ENCODE results near the gene ABCB8.

The ABCB8 gene

DNA sequence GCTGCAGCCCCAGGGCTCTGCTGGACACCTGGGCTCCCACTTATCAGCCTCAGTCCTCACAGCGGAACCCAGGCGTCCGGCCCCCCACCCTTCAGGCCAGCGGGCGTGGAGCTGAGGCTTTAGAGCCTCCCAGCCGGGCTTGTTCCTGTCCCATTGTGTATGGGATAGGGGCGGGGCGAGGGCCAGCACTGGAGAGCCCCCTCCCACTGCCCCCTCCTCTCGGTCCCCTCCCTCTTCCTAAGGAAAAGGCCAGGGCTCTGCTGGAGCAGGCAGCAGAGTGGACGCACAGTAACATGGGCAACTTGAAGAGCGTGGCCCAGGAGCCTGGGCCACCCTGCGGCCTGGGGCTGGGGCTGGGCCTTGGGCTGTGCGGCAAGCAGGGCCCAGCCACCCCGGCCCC lies 34.7 kb upstream of the ABCB8 start:
- TF ChIP-seq ZNF274 (IDR thresholded peaks at IDR 0.05; ENCODE audit: low read depth, low read length): no peak
- no peak overlapping the region for H3K4me3 ChIP-seq (ENCODE audit: low read length)

DNA sequence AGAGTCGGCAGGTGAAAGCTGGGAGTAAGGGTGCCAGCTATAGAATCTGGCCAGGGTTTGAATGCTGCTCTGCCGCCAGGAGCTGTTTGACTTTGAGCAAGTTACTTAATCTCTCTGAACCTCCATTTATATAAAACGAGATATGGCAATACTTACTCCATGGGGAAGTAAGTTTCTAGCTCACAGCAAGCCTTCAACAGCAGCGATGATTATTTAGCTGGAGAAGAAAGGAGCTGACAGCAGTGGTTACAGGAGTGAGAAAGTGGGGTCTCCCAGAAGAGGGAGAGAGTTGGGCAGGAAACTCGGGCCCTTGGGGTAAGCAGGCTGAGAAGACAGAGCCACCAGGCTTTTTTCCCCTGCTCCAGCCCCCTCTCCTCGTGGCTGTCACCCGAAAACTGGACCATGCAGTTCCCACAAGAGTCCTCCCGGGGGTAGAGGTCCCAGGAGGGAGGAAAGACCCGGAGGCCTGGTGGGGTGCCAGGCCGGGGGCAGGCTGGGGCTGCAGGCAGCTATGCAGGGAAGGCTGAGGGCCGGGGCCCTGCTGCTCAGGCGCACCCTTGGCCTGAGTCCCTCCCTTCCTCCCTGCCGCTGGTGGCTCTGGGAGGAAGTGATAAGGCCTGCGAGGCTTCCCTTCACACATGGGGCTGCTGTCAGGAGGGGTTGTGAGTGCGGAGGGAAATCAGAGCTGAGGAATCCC lies 34.0 kb upstream of the ABCB8 start:
- TF ChIP-seq ZNF274 (IDR thresholded peaks at IDR 0.05; ENCODE audit: low read depth, low read length): no peak
- no peak overlapping the region for H3K4me3 ChIP-seq (ENCODE audit: low read length)

DNA sequence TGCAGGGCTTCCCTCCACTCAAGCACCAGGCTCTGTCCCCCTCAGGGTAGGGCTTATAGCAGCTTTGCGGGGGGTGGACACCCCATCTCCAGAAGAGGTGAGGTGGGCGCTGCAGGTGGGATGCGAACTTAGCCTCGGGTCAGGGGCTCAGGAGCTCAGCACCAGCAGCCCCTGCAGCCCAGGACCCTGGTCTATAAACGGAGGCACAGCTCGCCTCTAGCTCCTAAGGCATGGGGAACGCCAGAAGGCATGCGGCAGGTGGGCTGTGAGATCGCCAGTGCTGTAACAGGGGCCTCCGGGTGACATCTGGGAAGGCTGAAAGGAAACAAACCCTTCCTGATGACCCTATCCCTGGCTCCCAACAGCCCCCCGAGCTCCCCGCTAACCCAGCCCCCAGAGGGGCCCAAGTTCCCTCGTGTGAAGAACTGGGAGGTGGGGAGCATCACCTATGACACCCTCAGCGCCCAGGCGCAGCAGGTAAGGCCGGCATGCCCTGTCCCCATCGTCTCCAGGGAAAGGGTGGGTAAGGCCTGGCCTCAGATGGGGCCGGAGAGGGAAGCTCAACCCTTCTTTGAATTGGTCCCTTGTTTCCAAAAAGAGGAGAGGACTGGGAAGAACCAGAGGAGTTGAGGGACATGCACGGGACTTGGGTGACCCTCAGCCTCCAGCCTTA lies 33.3 kb upstream of the ABCB8 start:
- TF ChIP-seq ZNF274 (IDR thresholded peaks at IDR 0.05; ENCODE audit: low read depth, low read length): no peak
- no peak overlapping the region for H3K4me3 ChIP-seq (ENCODE audit: low read length)

GRCh38 chr7:150996376-150997074 lies 31.7 kb upstream of the ABCB8 start:
- no peak overlapping the region for H3K4me3 ChIP-seq (ENCODE audit: low read length)
- no peak for TF ChIP-seq ZNF274 (IDR thresholded peaks at IDR 0.05; ENCODE audit: low read depth, low read length)

DNA sequence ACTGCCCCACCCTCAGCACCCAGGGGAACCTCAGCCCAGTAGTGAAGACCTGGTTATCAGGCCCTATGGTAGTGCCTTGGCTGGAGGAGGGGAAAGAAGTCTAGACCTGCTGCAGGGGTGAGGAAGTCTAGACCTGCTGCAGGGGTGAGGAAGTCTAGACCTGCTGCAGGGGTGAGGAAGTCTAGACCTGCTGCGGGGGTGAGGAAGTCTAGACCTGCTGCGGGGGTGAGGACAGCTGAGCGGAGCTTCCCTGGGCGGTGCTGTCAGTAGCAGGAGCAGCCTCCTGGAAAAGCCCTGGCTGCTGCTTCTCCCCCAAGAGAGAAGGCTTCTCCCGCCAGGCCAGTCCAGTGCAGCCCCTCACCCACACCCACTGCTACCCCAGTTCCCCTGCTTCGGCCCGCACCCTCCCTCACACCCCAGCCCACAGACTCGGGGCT lies 31.2 kb upstream of the ABCB8 start:
- TF ChIP-seq ZNF274 (IDR thresholded peaks at IDR 0.05; ENCODE audit: low read depth, low read length): no peak

GRCh38 chr7:150997817-150998216 lies 30.4 kb upstream of the ABCB8 start:
- TF ChIP-seq ZNF274 (IDR thresholded peaks at IDR 0.05; ENCODE audit: low read depth, low read length): no peak
- H3K4me3 ChIP-seq (ENCODE audit: low read length): no peak overlapping the region

More for the DNA sequence above, 31.2 kb upstream of the ABCB8 start:
- no peak overlapping the region for H3K4me3 ChIP-seq (ENCODE audit: low read length)

DNA sequence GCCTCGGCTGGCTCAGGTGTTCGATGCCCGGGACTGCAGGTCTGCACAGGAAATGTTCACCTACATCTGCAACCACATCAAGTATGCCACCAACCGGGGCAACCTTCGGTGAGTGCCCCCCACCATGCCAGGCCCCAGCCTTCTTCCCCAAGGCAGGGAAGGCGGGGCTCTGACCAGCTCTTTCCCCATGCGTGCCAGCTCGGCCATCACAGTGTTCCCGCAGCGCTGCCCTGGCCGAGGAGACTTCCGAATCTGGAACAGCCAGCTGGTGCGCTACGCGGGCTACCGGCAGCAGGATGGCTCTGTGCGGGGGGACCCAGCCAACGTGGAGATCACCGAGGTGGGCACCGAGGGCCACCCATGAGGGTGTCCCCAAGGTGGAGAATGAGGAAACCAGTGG lies 29.9 kb upstream of the ABCB8 start:
- H3K4me3 ChIP-seq (ENCODE audit: low read length): no peak overlapping the region
- no peak for TF ChIP-seq ZNF274 (IDR thresholded peaks at IDR 0.05; ENCODE audit: low read depth, low read length)

DNA sequence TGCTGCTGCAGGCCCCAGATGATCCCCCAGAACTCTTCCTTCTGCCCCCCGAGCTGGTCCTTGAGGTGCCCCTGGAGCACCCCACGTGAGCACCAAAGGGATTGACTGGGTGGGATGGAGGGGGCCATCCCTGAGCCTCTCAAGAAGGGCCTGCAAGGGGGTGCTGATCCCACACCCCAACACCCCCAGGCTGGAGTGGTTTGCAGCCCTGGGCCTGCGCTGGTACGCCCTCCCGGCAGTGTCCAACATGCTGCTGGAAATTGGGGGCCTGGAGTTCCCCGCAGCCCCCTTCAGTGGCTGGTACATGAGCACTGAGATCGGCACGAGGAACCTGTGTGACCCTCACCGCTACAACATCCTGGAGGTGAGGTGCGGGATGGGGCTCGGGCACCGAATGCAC lies 29.2 kb upstream of the ABCB8 start:
- no peak for TF ChIP-seq ZNF274 (IDR thresholded peaks at IDR 0.05; ENCODE audit: low read depth, low read length)
- no peak overlapping the region for H3K4me3 ChIP-seq (ENCODE audit: low read length)

GRCh38 chr7:150999497-151000230 lies 28.6 kb upstream of the ABCB8 start:
- no peak for TF ChIP-seq ZNF274 (IDR thresholded peaks at IDR 0.05; ENCODE audit: low read depth, low read length)
- H3K4me3 ChIP-seq (ENCODE audit: low read length): no peak overlapping the region

DNA sequence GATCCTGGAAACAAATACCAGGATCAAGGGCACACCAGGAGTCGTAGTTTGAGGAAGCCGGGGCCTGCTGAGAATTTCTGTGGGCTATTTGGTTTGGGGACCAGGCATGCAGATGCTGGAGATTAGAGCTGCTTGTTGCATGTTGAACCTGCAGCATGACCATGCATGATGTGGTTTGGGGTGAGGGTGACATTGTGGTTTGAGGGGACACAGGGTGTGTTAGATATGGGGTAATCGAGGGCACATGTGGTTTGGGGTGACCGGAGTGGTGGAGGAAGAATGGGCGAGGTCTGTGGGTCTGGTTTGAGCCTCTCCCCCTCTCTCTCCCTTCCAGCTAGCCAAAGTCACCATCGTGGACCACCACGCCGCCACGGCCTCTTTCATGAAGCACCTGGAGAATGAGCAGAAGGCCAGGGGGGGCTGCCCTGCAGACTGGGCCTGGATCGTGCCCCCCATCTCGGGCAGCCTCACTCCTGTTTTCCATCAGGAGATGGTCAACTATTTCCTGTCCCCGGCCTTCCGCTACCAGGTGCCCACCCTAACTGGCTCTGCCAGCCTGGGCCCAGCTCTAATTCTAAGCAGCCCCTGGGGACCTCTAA lies 27.3 kb upstream of the ABCB8 start:
- H3K4me3 ChIP-seq (ENCODE audit: low read length): no peak overlapping the region
- TF ChIP-seq ZNF274 (IDR thresholded peaks at IDR 0.05; ENCODE audit: low read depth, low read length): no peak

GRCh38 chr7:151001546-151001945 lies 26.7 kb upstream of the ABCB8 start:
- TF ChIP-seq ZNF274 (IDR thresholded peaks at IDR 0.05; ENCODE audit: low read depth, low read length): no peak
- no peak overlapping the region for H3K4me3 ChIP-seq (ENCODE audit: low read length)

GRCh38 chr7:151003572-151003971 lies 24.7 kb upstream of the ABCB8 start:
- no peak overlapping the region for H3K4me3 ChIP-seq (ENCODE audit: low read length)
- no peak for TF ChIP-seq ZNF274 (IDR thresholded peaks at IDR 0.05; ENCODE audit: low read depth, low read length)

- no peak overlapping the region for H3K4me3 ChIP-seq (ENCODE audit: low read length)
- no peak for TF ChIP-seq ZNF274 (IDR thresholded peaks at IDR 0.05; ENCODE audit: low read depth, low read length)
These were observed 22.7 kb upstream of the ABCB8 start for GRCh38 chr7:151005566-151005965.
